Measurements from ENCODE around the gene S100A7. TPM values are rescaled to one million over a fixed set of nuclear protein-coding genes. Genes with fewer than 3 reads are reported as not detected.

S100A7 gene
- total RNA-seq, 1 donor from 2014 or later, result not detected

DNA sequence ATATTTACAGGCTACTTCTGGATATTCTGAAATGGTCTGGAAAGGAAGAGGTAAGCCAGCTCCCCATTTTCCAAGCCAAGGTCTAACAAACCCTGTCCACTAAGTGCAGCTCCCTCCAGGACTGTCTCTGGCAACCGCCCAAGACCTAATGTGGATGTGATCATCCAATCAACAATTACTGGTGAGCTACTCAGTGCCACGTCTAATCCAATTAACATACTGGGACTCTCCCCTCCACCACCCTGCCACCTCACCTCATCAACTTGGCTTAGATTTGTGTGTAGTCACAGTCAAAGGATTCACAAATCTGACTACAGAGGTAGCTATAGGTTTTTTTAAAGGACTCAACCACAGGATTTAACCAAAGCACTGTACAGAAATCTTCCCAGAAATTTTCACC is 25.4 kb upstream of the S100A7 start:
- Histone ChIP-seq H3K4me3 (no peak overlapping the region), H3K36me3 (no peaks in the 10 kb centered on the region), H3K9me3 (replicated peaks) (no peaks in the 10 kb centered on the region), H3K4me1 (peaks cover 16% of the 10 kb centered on the region), H3K27me3 (ENCODE audit: low read depth) (peaks cover 14% of the 10 kb centered on the region), H3K27ac (replicated peaks) (no peak overlapping the region)
- intact Hi-C loops (cut with micrococcal nuclease), result no loop called here
- no peak for DNase-seq
- TF ChIP-seq CTCF (IDR thresholded peaks at IDR 0.05; ENCODE audit: borderline replicate concordance), result no peak

GRCh38 chr1:153483776-153484175 is 23.3 kb upstream of the S100A7 start:
- Histone ChIP-seq H3K4me3 (no peak overlapping the region), H3K27ac (replicated peaks) (no peak overlapping the region), H3K4me1 (peaks cover 5% of the 10 kb centered on the region), H3K27me3 (ENCODE audit: low read depth) (peaks cover 14% of the 10 kb centered on the region), H3K9me3 (replicated peaks) (no peaks in the 10 kb centered on the region), H3K36me3 (no peaks in the 10 kb centered on the region)
- TF ChIP-seq CTCF (IDR thresholded peaks at IDR 0.05; ENCODE audit: borderline replicate concordance), result no peak
- intact Hi-C loops (cut with micrococcal nuclease), result no loop called here
- no peak for DNase-seq

GRCh38 chr1:153481124-153481523 is 20.7 kb upstream of the S100A7 start:
- no peaks in the 10 kb centered on the region for H3K9me3 ChIP-seq (replicated peaks)
- no peak overlapping the region for H3K4me3 ChIP-seq
- no peaks in the 10 kb centered on the region for H3K36me3 ChIP-seq
- intact Hi-C loops (cut with micrococcal nuclease), result no loop called here
- no peak for DNase-seq
- H3K4me1 ChIP-seq, result no peaks in the 10 kb centered on the region
- H3K27ac ChIP-seq (replicated peaks), result no peak overlapping the region
- H3K27me3 ChIP-seq (ENCODE audit: low read depth), result peaks cover 14% of the 10 kb centered on the region
- no peak for TF ChIP-seq CTCF (IDR thresholded peaks at IDR 0.05; ENCODE audit: borderline replicate concordance)

- intact Hi-C loops (cut with micrococcal nuclease), result no loop called here
- no peak for TF ChIP-seq CTCF (IDR thresholded peaks at IDR 0.05; ENCODE audit: borderline replicate concordance)
- H3K9me3 ChIP-seq (replicated peaks), result no peaks in the 10 kb centered on the region
- peaks cover 8% of the 10 kb centered on the region for H3K27me3 ChIP-seq (ENCODE audit: low read depth)
- no peaks in the 10 kb centered on the region for H3K4me1 ChIP-seq
- H3K4me3 ChIP-seq, result no peak overlapping the region
- DNase-seq, result no peak
- H3K27ac ChIP-seq (replicated peaks), result no peak overlapping the region
- no peaks in the 10 kb centered on the region for H3K36me3 ChIP-seq
These were observed 18.5 kb upstream of the S100A7 start for GRCh38 chr1:153478692-153479618.

DNA sequence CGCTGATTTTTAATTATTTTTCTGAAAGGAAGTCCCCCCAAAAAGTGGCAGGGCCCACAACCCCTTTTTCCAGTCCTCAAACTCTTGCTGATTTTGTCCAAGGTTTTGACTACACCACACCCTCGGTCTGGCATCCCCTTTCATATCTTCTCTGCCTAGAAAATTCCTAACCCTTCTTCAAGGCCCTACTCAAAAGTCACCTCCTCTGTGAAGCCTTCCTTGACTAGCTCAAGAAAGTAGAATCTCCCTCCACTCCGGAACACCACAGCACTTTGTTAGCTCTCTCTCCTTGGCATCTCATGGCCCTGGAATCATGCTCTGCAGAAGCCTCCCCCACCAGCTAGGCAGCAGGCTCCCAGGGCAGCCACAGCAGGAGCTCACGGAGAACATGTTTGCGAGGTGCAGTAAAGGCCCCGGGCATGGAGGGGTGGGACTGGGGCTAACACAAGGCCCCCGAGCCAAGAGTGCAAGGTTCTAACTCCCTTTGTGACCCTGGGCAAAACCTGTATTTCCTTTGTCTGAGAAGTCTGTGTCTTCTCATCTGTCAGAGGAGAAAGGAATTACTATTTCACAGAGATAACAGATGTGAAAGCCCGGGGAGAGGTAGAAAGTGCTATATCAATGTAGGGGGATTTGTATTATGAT is 17.7 kb upstream of the S100A7 start:
- no peaks in the 10 kb centered on the region for H3K36me3 ChIP-seq
- H3K27me3 ChIP-seq (ENCODE audit: low read depth), result peaks cover 5% of the 10 kb centered on the region
- H3K9me3 ChIP-seq (replicated peaks), result no peaks in the 10 kb centered on the region
- no peak overlapping the region for H3K27ac ChIP-seq (replicated peaks)
- no peaks in the 10 kb centered on the region for H3K4me1 ChIP-seq
- no peak for TF ChIP-seq CTCF (IDR thresholded peaks at IDR 0.05; ENCODE audit: borderline replicate concordance)
- intact Hi-C loops (cut with micrococcal nuclease), result no loop called here
- DNase-seq, result no peak
- H3K4me3 ChIP-seq, result no peak overlapping the region

Data from left ventricle myocardium inferior (tissue), 1 donor.